ENCODE measurements around the gene ANKS1A.

- TF ChIP-seq POLR2A (IDR thresholded peaks at IDR 0.05; ENCODE audit: low read length) (no peak), GATA1 (IDR thresholded peaks at IDR 0.05; ENCODE audit: low read depth, low read length) (no peak)
Observed at GRCh38 chr6:35014786-35015185, 125.7 kb downstream of the ANKS1A start.
